Measurements from ENCODE around the gene SAP130. TPM values are rescaled to one million over a fixed set of nuclear protein-coding genes. Genes with fewer than 3 reads are reported as not detected.

Gene SAP130
- polyA plus RNA-seq (2013): 38.1 and 38.8 TPM in 2 replicates

DNA sequence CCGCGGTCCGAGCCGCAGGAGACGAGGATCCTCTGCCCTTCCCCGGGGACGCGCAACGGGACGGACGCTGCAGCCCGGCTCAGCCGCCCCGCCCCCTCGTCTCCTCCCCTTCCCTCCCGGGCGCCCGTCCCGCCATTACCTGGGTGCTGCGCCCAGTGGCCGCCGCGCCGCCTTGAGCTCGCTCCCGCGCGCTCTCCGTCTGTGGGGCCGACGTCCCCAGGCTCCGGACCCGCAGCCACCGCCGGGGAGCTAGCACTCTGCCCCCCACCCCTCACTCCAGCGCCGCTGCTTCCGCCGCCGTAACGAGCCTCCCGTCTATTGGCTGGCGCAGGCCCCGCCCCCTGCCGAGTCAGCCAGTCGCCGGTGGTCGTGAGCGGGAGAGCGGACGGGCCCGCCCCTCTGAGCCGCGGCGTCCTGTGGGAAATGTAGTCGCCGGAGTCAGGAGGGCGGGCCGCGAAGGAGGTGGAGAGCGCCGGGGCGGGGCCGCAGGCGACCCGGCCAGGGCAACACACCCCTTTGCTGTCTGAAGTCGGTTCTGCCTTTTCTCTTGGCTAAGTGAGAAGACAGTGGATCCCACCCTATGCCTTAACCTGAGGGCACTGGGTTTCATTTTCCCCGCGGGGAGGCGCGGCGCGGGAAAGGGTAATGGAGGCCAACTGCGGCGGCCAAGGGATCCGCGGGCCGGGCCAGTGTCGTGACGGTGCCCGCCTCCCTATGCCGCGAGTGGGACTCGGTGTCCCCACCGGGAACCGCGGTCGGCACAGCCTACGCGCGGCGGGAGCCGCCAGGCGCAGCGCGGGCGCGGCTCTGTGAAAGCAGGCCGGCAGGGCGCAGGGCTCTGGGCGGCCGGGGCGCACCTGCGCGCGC is at the start of gene SAP130:
TSS of gene SAP130 (minus strand) at position 259 of the 867 bp plus-strand sequence. CDS start 1,767 bp downstream, outside the sequence.
- peak; percentile 97 for DNase-seq
- Histone ChIP-seq H3K27ac (ENCODE audit: low read depth, low read length) (peak within 1 kb of the TSS; percentile 94), H3K14ac (ENCODE audit: low read length) (peak within 1 kb of the TSS; percentile 99), H3K79me2 (ENCODE audit: control insufficient read depth, insufficient read depth, low read length, poor library complexity) (peaks cover 8% of the 10 kb centered on the region), H3K23ac (ENCODE audit: low read length) (no peak within 1 kb of the TSS), H3K27me3 (ENCODE audit: insufficient read depth, low read length) (no peaks in the 10 kb centered on the region), H3K4me3 (ENCODE audit: low read depth, low read length) (peak within 1 kb of the TSS; percentile 100), H2AK5ac (ENCODE audit: low read length) (peak within 1 kb of the TSS; percentile 99), H3K36me3 (ENCODE audit: control insufficient read depth in 1 of 2, insufficient read depth in 2 of 2, low read length in 2 of 2) (peaks cover 3 to 5% of the 10 kb centered on the region in 2 experiments), H4K12ac (ENCODE audit: low read depth, low read length) (peak within 1 kb of the TSS; percentile 100), H3K4me2 (ENCODE audit: low read length) (peak within 1 kb of the TSS; percentile 96), H3K9ac (ENCODE audit: low read length) (peak within 1 kb of the TSS; percentile 98), H4K91ac (ENCODE audit: low read depth, low read length) (peak within 1 kb of the TSS; percentile 99), H3K9me3 (ENCODE audit: insufficient read depth, low read depth, low read length) (peaks cover 6% of the 10 kb centered on the region), H2BK12ac (ENCODE audit: low read length) (peak within 1 kb of the TSS; percentile 63), H2BK120ac (ENCODE audit: insufficient read depth, low read length, poor library complexity) (peak within 1 kb of the TSS; percentile 98), H3K4ac (ENCODE audit: low read depth, low read length) (peak within 1 kb of the TSS; percentile 99), H4K8ac (ENCODE audit: low read depth, low read length) (peak within 1 kb of the TSS; percentile 99), H2AFZ (ENCODE audit: insufficient read depth, low read length, poor library complexity) (peak within 1 kb of the TSS; percentile 99), H3K79me1 (ENCODE audit: low read length) (peaks cover 4% of the 10 kb centered on the region), H2BK5ac (ENCODE audit: low read depth, low read length, poor library complexity) (peak within 1 kb of the TSS; percentile 51), H3K4me1 (ENCODE audit: control insufficient read depth in 1 of 2, insufficient read depth in 2 of 2, low read length in 2 of 2) (no peaks in the 10 kb centered on the region), H3K18ac (ENCODE audit: low read length) (peak within 1 kb of the TSS; percentile 100)
- WGBS (ENCODE audit: extremely low coverage, insufficient coverage, insufficient read length): no CpG with 5 or more reads among the region's 106 CpGs

- no peak overlapping the region for H4K8ac ChIP-seq (ENCODE audit: low read depth, low read length)
- H2AFZ ChIP-seq (ENCODE audit: insufficient read depth, low read length, poor library complexity): no peak overlapping the region
- H3K79me1 ChIP-seq (ENCODE audit: low read length): no peaks in the 10 kb centered on the region
- no peak overlapping the region for H3K4me3 ChIP-seq (ENCODE audit: low read depth, low read length)
- H3K18ac ChIP-seq (ENCODE audit: low read length): no peak overlapping the region
- no peaks in the 10 kb centered on the region for H3K4me1 ChIP-seq (ENCODE audit: control insufficient read depth in 1 of 2, insufficient read depth in 2 of 2, low read length in 2 of 2)
- no peak overlapping the region for H3K14ac ChIP-seq (ENCODE audit: low read length)
- H4K91ac ChIP-seq (ENCODE audit: low read depth, low read length): no peak overlapping the region
- no peak overlapping the region for H3K23ac ChIP-seq (ENCODE audit: low read length)
- no peak for DNase-seq
- WGBS (ENCODE audit: extremely low coverage, insufficient coverage, insufficient read length): no CpG with 5 or more reads among the region's 7 CpGs
- H3K79me2 ChIP-seq (ENCODE audit: control insufficient read depth, insufficient read depth, low read length, poor library complexity): no peaks in the 10 kb centered on the region
- no peak overlapping the region for H4K12ac ChIP-seq (ENCODE audit: low read depth, low read length)
- no peak overlapping the region for H2BK120ac ChIP-seq (ENCODE audit: insufficient read depth, low read length, poor library complexity)
- H3K4ac ChIP-seq (ENCODE audit: low read depth, low read length): no peak overlapping the region
- H3K27ac ChIP-seq (ENCODE audit: low read depth, low read length): no peak overlapping the region
- no peak overlapping the region for H2BK12ac ChIP-seq (ENCODE audit: low read length)
- no peak overlapping the region for H3K4me2 ChIP-seq (ENCODE audit: low read length)
- no peaks in the 10 kb centered on the region for H3K36me3 ChIP-seq (ENCODE audit: control insufficient read depth in 1 of 2, insufficient read depth in 2 of 2, low read length in 2 of 2)
- no peaks in the 10 kb centered on the region for H3K27me3 ChIP-seq (ENCODE audit: insufficient read depth, low read length)
- H2BK5ac ChIP-seq (ENCODE audit: low read depth, low read length, poor library complexity): no peak overlapping the region
- H3K9ac ChIP-seq (ENCODE audit: low read length): no peak overlapping the region
- H2AK5ac ChIP-seq (ENCODE audit: low read length): no peak overlapping the region
- H3K9me3 ChIP-seq (ENCODE audit: insufficient read depth, low read depth, low read length): no peaks in the 10 kb centered on the region
Observed at GRCh38 chr2:128076461-128077106, 48.7 kb upstream of the SAP130 start.

GRCh38 chr2:128073278-128073677 is 45.4 kb upstream of the SAP130 start:
- H3K9me3 ChIP-seq (ENCODE audit: insufficient read depth, low read depth, low read length): no peaks in the 10 kb centered on the region
- H2AK5ac ChIP-seq (ENCODE audit: low read length): no peak overlapping the region

DNA sequence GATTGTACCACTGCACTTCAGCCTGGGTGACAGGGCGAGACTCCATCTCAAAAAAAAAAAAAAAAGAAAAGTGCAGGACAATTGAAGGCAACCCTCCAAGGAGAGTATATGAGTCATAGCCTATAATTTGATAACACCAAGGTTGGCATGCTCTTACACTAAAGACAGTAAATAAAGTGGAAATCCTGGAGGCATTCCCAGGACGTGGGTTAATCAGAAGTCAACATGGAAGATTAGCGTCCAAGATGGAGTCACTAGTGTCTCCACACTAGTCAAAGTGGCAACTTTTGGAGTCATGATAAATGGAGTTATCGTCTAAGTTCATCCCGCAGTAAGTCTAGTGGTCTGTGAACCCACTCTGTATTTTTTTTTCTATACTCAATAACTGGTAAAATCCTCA is 41.9 kb upstream of the SAP130 start:
- no CpG with 5 or more reads among the region's 5 CpGs for WGBS (ENCODE audit: extremely low coverage, insufficient coverage, insufficient read length)
- H3K79me2 ChIP-seq (ENCODE audit: control insufficient read depth, insufficient read depth, low read length, poor library complexity): no peaks in the 10 kb centered on the region
- H3K4ac ChIP-seq (ENCODE audit: low read depth, low read length): no peak overlapping the region
- no peak overlapping the region for H2AFZ ChIP-seq (ENCODE audit: insufficient read depth, low read length, poor library complexity)
- H3K27ac ChIP-seq (ENCODE audit: low read depth, low read length): no peak overlapping the region
- H3K79me1 ChIP-seq (ENCODE audit: low read length): no peaks in the 10 kb centered on the region
- no peaks in the 10 kb centered on the region for H3K4me1 ChIP-seq (ENCODE audit: control insufficient read depth in 1 of 2, insufficient read depth in 2 of 2, low read length in 2 of 2)
- H3K14ac ChIP-seq (ENCODE audit: low read length): no peak overlapping the region
- DNase-seq: no peak
- H4K8ac ChIP-seq (ENCODE audit: low read depth, low read length): no peak overlapping the region
- H3K4me3 ChIP-seq (ENCODE audit: low read depth, low read length): no peak overlapping the region
- no peak overlapping the region for H2BK120ac ChIP-seq (ENCODE audit: insufficient read depth, low read length, poor library complexity)
- H2AK5ac ChIP-seq (ENCODE audit: low read length): no peak overlapping the region
- no peak overlapping the region for H3K18ac ChIP-seq (ENCODE audit: low read length)
- no peak overlapping the region for H4K91ac ChIP-seq (ENCODE audit: low read depth, low read length)
- H3K27me3 ChIP-seq (ENCODE audit: insufficient read depth, low read length): no peaks in the 10 kb centered on the region
- H3K4me2 ChIP-seq (ENCODE audit: low read length): no peak overlapping the region
- H3K9me3 ChIP-seq (ENCODE audit: insufficient read depth, low read depth, low read length): no peaks in the 10 kb centered on the region
- no peak overlapping the region for H3K9ac ChIP-seq (ENCODE audit: low read length)
- H3K23ac ChIP-seq (ENCODE audit: low read length): no peak overlapping the region
- no peak overlapping the region for H2BK5ac ChIP-seq (ENCODE audit: low read depth, low read length, poor library complexity)
- H3K36me3 ChIP-seq (ENCODE audit: control insufficient read depth in 1 of 2, insufficient read depth in 2 of 2, low read length in 2 of 2): no peaks in the 10 kb centered on the region
- no peak overlapping the region for H4K12ac ChIP-seq (ENCODE audit: low read depth, low read length)
- no peak overlapping the region for H2BK12ac ChIP-seq (ENCODE audit: low read length)

More at GRCh38 chr2:128073278-128073677, 45.4 kb upstream of the SAP130 start:
- no peak overlapping the region for H2BK120ac ChIP-seq (ENCODE audit: insufficient read depth, low read length, poor library complexity)
- no peaks in the 10 kb centered on the region for H3K27me3 ChIP-seq (ENCODE audit: insufficient read depth, low read length)
- no peak overlapping the region for H3K14ac ChIP-seq (ENCODE audit: low read length)
- H3K18ac ChIP-seq (ENCODE audit: low read length): no peak overlapping the region
- H4K12ac ChIP-seq (ENCODE audit: low read depth, low read length): no peak overlapping the region
- no peak for DNase-seq
- WGBS (ENCODE audit: extremely low coverage, insufficient coverage, insufficient read length): no CpG with 5 or more reads among the region's 3 CpGs
- no peak overlapping the region for H3K27ac ChIP-seq (ENCODE audit: low read depth, low read length)
- H3K36me3 ChIP-seq (ENCODE audit: control insufficient read depth in 1 of 2, insufficient read depth in 2 of 2, low read length in 2 of 2): no peaks in the 10 kb centered on the region
- H3K23ac ChIP-seq (ENCODE audit: low read length): no peak overlapping the region
- H3K79me1 ChIP-seq (ENCODE audit: low read length): no peaks in the 10 kb centered on the region
- H4K91ac ChIP-seq (ENCODE audit: low read depth, low read length): no peak overlapping the region
- no peak overlapping the region for H3K4me3 ChIP-seq (ENCODE audit: low read depth, low read length)
- H3K4ac ChIP-seq (ENCODE audit: low read depth, low read length): no peak overlapping the region
- no peak overlapping the region for H4K8ac ChIP-seq (ENCODE audit: low read depth, low read length)
- no peak overlapping the region for H2BK5ac ChIP-seq (ENCODE audit: low read depth, low read length, poor library complexity)
- H3K9ac ChIP-seq (ENCODE audit: low read length): no peak overlapping the region
- no peak overlapping the region for H2AFZ ChIP-seq (ENCODE audit: insufficient read depth, low read length, poor library complexity)
- no peaks in the 10 kb centered on the region for H3K4me1 ChIP-seq (ENCODE audit: control insufficient read depth in 1 of 2, insufficient read depth in 2 of 2, low read length in 2 of 2)
- no peak overlapping the region for H3K4me2 ChIP-seq (ENCODE audit: low read length)
- no peak overlapping the region for H2BK12ac ChIP-seq (ENCODE audit: low read length)
- H3K79me2 ChIP-seq (ENCODE audit: control insufficient read depth, insufficient read depth, low read length, poor library complexity): no peaks in the 10 kb centered on the region

All from trophoblast cell (in vitro differentiated cells and primary cell).